NCI-H748 (cell line): ENCODE data around the gene PPP2R5E.
"Not testable (repeated sequence)": the region's sequence is repeated elsewhere in the genome, so short reads cannot be mapped to it uniquely, and the experiment has no call there.

Experiments used
- DNase-seq: peaks from one replicate; lab custom pipeline; 2025; ENCODE audit not compliant: unreplicated experiment; lab: John Stamatoyannopoulos, UW

The PPP2R5E gene

GRCh38 chr14:63543000-63543825 is at the start of gene PPP2R5E:
PPP2R5E (minus strand) TSS chr14:63543377; CDS start chr14:63539685, 3,692 bp downstream.
- peak; percentile 99 for DNase-seq

- not testable (repeated sequence) for DNase-seq
Measured at GRCh38 chr14:63583046-63583445, 39.9 kb upstream of the PPP2R5E start.

- DNase-seq = no peak
Measured at GRCh38 chr14:63581491-63581890, 38.3 kb upstream of the PPP2R5E start.

DNA sequence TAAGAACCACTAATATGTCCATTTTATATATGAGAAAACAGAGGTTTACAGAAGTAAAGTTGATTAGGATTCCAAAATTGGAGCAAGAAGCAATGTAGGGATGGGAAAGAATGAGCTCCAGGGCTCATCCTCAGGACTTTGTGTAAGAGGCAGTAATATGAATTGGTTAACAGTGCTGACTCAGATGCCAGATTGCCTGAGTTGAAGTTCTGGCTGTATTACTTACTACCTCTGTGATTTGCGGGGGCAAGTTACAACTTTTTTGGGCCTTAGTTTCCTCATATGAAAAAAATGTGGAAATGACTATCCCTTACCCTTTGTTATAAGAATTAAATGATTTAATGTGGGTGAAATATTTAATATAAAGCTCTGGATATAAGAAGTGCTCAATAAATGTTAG is 35.1 kb upstream of the PPP2R5E start:
- no peak for DNase-seq

DNA sequence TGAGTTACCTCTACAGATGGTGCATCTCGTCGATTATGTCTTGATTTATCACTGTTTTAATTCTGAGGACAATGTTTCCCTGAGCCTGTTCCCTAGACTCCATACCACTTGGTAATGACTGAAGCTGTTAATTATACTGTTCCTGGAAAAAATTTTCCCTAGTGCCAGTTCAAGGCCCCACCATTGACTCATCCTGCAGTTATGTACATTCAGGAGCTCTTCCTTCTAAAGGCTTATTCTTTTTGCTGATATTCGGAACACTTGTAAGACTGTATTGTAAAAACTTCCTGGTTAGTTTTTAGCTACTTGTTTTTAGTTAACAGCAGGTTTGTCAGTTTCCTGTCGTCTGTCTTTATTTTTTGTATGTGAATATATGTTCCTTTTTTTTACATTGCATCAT is 30.4 kb upstream of the PPP2R5E start:
- no peak for DNase-seq

- no peak for DNase-seq
Measured at GRCh38 chr14:63565448-63565847, 22.3 kb upstream of the PPP2R5E start.

- DNase-seq = no peak
Measured at GRCh38 chr14:63564318-63564717, 21.1 kb upstream of the PPP2R5E start.

DNA sequence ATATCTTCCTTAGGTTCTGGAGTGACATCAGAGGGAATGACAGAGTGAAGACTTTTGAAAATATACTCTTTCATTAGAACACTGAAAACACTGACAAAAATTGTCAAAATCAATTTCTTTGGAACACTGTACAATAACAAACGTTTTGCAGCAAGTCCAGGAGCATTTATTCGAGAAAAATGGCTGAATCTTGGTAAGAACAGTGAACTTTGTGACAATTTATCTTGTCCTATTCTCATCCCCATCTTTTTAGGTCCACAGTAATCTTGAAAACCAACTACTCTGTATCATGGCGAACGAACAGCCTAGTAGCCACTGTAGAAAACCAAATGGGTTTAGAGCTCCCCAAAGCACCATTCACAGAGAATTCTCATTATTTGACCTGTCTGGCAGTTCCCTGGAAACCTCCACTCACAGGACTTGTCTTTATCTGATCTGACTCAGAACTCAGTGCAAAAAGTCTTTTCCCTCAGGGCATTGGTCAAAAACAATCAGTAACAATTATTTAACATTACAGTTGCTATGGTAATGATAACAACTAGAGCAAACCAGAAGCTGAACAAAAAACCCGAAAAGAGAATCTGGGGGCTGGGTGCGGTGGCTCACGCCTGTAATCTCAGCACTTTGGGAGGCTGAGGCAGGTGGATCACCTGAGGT is 20.3 kb upstream of the PPP2R5E start:
- DNase-seq = no peak

- no peak for DNase-seq
Measured at GRCh38 chr14:63562405-63562804, 19.2 kb upstream of the PPP2R5E start.

DNA sequence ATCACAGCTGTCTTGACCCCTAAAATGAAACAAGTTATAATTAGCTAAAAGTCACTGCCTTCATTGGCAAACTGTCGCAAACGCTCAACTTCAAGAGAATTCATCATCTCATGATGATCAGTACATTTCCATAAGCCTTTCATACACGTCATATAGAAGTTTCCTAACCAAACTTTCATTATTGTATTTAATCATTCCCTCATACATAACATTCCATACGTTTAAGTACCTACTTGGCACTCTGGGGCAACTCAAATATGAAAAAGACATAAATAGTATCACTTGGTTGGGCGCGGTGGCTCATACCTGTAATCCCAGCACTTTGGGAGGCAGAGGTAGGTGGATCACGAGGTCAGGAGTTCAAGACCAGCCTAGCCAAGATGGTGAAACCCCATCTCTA is 12.4 kb upstream of the PPP2R5E start:
- no peak for DNase-seq

GRCh38 chr14:63551332-63551731 is 8.2 kb upstream of the PPP2R5E start:
- DNase-seq = no peak

DNA sequence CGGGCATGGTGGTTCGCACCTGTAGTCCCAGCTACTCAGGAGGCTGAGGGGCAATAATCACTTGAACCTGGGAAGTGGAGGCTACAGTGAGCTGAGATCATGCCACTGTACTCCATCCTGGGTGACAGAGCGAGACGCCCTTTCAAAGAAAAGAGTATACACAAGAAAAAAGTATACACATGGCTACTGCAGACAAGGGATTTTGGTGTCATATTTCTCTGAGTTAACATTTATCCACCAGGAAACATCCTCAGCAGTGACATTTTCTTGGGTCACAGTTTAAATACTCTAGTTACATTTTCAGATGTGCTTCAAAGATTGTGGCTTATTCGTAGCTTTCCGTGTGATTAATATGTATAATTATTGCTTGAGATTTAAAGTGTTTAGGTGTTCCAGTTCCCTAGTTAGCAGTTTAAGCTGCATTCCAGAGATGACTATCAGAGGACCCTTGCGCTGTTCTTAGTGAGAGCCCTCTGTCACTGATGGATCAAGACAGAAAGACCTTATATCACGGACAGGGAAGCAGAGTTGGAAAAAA is 4.7 kb upstream of the PPP2R5E start:
- no peak for DNase-seq

GRCh38 chr14:63545431-63545830 is 2.3 kb upstream of the PPP2R5E start:
- no peak for DNase-seq

DNA sequence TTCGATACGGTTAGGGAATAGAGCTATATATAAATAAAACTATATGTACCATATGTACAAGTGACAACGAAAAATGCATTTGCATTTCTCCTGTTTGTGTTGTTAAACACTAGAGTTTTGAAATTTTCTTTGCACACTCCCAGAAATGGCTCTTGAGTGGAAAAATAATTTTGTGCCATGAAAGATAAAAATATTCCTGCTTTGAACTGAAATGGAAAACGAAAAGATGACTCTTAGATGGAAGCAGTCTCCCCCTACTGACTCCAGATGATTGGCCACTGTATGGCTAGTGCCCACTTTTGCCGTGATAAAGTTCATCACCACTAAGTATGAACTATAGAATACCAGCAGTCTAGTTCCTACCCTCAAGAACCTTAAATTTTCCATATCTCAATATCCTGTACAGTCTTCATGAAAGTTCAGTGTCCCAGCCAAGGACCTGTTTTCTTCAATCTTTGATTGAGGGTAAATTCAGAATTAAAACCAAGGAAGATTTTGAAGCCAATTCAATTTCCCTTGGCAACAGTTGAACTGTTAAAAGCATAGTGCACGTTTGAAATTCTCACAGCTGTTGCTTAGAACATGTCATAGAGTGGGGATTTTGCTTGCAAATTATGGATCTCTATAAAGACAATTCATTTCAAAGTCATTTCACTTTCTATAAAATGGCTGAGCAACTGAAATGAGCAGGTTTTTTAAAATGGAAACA is 1.6 kb upstream of the PPP2R5E start:
- peak; percentile 38 for DNase-seq

DNA sequence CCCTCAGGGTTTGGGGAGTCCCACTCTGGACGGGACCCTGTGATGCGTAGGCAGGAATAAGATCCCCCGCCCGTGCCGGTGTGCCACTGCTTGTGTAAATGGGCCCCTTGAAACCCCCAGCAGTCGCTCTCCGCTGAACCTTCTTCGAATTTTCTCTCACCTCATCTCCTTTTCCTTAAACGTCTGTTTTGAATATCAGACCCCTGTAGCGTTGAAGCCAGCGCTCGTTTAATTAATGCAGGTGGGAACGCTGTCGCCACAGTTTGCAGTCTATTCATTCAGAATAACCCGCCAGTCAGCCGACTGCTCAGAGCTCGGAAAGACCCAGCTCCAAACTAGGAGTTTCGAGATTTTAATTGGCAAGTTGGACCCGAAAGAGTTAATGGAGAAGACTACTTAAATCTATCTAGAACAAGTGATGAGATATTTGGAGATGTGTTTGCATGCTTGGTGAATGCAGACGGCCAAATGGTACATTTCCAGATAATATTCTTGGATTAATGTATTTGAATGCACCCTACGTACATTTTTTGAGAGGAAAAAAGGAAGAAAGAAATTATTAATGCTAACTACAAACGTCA is 739 bp upstream of the PPP2R5E start:
- DNase-seq = peak; percentile 69

- peak; percentile 55 for DNase-seq
Measured at GRCh38 chr14:63542231-63542999, 762 bp downstream of the PPP2R5E start.

DNA sequence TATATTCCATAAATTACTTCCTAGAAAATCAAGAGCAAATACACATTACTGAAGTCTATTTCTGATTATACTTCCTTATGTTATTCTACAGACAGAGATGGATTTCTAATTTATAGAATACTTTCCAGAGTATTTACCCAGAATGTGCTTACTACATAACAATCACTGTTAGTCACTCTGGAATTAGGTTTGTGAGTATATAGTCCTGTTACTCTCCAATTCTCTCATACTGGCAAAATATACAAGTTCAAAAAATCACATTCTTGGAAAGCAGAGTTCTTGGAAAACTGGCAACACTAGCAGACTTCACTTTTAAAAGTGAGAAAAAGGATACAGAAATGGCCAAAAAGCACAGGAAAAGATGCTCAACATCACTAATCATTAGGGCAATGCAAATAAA is 7.3 kb downstream of the PPP2R5E start:
- no peak for DNase-seq

- DNase-seq = no peak
Measured at GRCh38 chr14:63533474-63533873, 9.7 kb downstream of the PPP2R5E start.

- no peak for DNase-seq
Measured at GRCh38 chr14:63524537-63525155, 18.5 kb downstream of the PPP2R5E start.
